ENCODE results near the gene PTPRQ. TPM values are rescaled to one million over a fixed set of nuclear protein-coding genes. Genes with fewer than 3 reads are reported as not detected.

The PTPRQ gene
- total RNA-seq, 4 donors from 2014 or later, result 8.8 to 23.1 (median 11.2) TPM

- intact Hi-C loops (cut with DNase I), result no loop called here
Observed at GRCh38 chr12:80707126-80707829, 263.2 kb downstream of the PTPRQ start, which contains the start of gene MYF6. TSS of gene MYF6 (plus strand) at chr12:80707634. CDS start at chr12:80707720, 86 bp downstream.

GRCh38 chr12:80707830-80708258 lies 263.8 kb downstream of the PTPRQ start:
- no peak overlapping the region for H3K27ac ChIP-seq
- H3K4me3 ChIP-seq (replicated peaks in 1 of 3), result no peak overlapping the region
- H3K9me3 ChIP-seq, result no peaks in the 10 kb centered on the region
- peaks cover 6% of the 10 kb centered on the region for H3K27me3 ChIP-seq
- TF ChIP-seq POLR2A (IDR thresholded peaks at IDR 0.05), result no peak
- TF ChIP-seq, protein P1, sequence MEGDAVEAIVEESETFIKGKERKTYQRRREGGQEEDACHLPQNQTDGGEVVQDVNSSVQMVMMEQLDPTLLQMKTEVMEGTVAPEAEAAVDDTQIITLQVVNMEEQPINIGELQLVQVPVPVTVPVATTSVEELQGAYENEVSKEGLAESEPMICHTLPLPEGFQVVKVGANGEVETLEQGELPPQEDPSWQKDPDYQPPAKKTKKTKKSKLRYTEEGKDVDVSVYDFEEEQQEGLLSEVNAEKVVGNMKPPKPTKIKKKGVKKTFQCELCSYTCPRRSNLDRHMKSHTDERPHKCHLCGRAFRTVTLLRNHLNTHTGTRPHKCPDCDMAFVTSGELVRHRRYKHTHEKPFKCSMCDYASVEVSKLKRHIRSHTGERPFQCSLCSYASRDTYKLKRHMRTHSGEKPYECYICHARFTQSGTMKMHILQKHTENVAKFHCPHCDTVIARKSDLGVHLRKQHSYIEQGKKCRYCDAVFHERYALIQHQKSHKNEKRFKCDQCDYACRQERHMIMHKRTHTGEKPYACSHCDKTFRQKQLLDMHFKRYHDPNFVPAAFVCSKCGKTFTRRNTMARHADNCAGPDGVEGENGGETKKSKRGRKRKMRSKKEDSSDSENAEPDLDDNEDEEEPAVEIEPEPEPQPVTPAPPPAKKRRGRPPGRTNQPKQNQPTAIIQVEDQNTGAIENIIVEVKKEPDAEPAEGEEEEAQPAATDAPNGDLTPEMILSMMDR (IDR thresholded peaks at IDR 0.05), result no peak
- H3K4me1 ChIP-seq, result peaks cover 0 to 7% of the 10 kb centered on the region in 2 donors
- DNase-seq, result no peak
- WGBS, 2 donors, result 28 to 36% methylated on average over 18 to 21 of the region's 21 CpGs
- intact Hi-C loops (cut with DNase I), result no loop called here
- no peaks in the 10 kb centered on the region for H3K36me3 ChIP-seq

More at GRCh38 chr12:80707126-80707829, 263.2 kb downstream of the PTPRQ start, which contains the start of gene MYF6:
- 60% methylated on average over 4 of the region's 4 CpGs for WGBS, 2 donors
- Histone ChIP-seq H3K27me3 (peaks cover 6% of the 10 kb centered on the region), H3K36me3 (no peaks in the 10 kb centered on the region), H3K9me3 (no peaks in the 10 kb centered on the region), H3K27ac (no peak within 1 kb of the TSS), H3K4me1 (peaks cover 0 to 7% of the 10 kb centered on the region in 2 donors), H3K4me3 (replicated peaks in 1 of 3) (no peak within 1 kb of the TSS)
- no peak for DNase-seq
- TF ChIP-seq POLR2A (IDR thresholded peaks at IDR 0.05), result no peak
- TF ChIP-seq, protein P1 (IDR thresholded peaks at IDR 0.05), result no peak

DNA sequence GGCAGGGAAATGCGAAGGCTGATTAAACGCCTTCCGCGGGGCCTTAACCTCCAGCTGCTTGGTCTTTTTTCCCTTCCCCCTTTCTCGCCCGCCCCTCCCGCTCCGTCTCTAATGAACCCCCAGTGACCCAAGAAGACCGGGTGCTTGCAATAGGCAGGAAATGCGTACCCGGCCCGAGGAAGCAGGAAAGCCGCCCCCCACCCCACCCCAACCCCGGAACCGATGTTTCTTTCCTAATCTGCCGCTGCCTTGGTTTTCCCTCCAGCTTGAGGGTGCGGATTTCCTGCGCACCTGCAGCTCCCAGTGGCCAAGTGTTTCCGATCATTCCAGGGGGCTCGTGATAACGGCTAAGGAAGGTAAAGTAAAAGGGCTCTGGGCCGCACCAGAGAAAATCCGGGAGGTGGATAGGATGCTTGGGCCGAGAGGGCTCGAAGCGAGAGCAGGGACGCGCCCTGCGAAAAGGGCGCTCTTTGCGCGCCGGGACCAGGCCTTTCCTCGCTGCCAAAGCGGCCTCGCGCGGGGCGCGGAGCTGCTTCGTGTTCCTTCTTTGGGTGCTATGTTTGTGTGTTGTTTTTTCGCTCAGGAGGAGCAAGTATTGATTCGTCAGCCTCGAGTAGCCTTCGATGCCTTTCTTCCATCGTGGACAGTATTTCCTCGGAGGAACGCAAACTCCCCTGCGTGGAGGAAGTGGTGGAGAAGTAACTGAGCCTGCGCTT lies 264.4 kb downstream of the PTPRQ start:
- intact Hi-C loops (cut with DNase I), result no loop called here
- no peak overlapping the region for H3K27ac ChIP-seq
- WGBS, 2 donors, result 10 to 20% methylated on average over 49 of the region's 50 CpGs
- H3K36me3 ChIP-seq, result no peaks in the 10 kb centered on the region
- peaks cover 0 to 4% of the 10 kb centered on the region in 2 donors for H3K4me1 ChIP-seq
- no peak overlapping the region for H3K4me3 ChIP-seq (replicated peaks in 1 of 3)
- TF ChIP-seq, protein P1 (IDR thresholded peaks at IDR 0.05), result no peak
- no peak for TF ChIP-seq POLR2A (IDR thresholded peaks at IDR 0.05)
- DNase-seq, result no peak
- H3K9me3 ChIP-seq, result no peaks in the 10 kb centered on the region
- H3K27me3 ChIP-seq, result peaks cover 6% of the 10 kb centered on the region

DNA sequence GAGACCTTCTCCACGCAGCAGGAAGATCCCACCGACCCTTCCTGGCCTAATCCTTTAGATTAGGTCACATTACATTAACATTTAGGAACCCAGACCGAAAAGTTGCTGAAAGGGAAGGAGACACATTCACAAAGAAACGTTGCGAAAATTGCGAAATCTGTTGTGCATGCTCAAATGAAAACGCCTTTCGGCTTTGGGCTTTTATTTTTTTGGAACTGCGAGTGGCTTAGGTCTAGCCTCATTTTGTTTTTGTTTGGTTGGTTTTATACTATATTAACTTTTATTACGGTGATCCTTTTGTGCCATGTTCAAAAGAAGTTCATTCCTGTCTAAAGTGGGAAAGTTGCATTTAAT lies 264.9 kb downstream of the PTPRQ start:
- WGBS, 2 donors, result 45 to 47% methylated on average over 10 of the region's 10 CpGs
- Histone ChIP-seq H3K27me3 (peaks cover 6% of the 10 kb centered on the region), H3K27ac (no peak overlapping the region), H3K4me1 (peaks cover 0 to 4% of the 10 kb centered on the region in 2 donors), H3K36me3 (no peaks in the 10 kb centered on the region), H3K4me3 (replicated peaks in 1 of 3) (no peak overlapping the region), H3K9me3 (no peaks in the 10 kb centered on the region)
- no peak for TF ChIP-seq POLR2A (IDR thresholded peaks at IDR 0.05)
- TF ChIP-seq, protein P1 (IDR thresholded peaks at IDR 0.05), result no peak
- intact Hi-C loops (cut with DNase I), result no loop called here
- DNase-seq, result no peak
